Common myeloid progenitor, CD34-positive (primary cell): ENCODE measurements around the gene ZNF527.
"Not testable (repeated sequence)": the region's sequence is repeated elsewhere in the genome, so short reads cannot be mapped to it uniquely, and the experiment has no call there.

Experiments used
- CTCF ChIA-PET: fragments of 350-600 bp; sonication (Branson Sonifier 250); formaldehyde crosslinking; loops from one replicate; lab custom pipeline; 2021; ENCODE audit warnings: antibody characterized with exemption; lab: Charles Lee
- POLR2A ChIA-PET: fragments of 350-600 bp; sonication (Branson Sonifier 250); formaldehyde crosslinking; loops from one replicate; lab custom pipeline; 2021; ENCODE audit warnings: antibody characterized with exemption; lab: Charles Lee
- DNase-seq, 3 donors: peaks; one replicate each; pipeline versions ENCODE4 v3.0.0 to v3.0.0-alpha.2; 2013
- H3K27ac ChIP-seq, 2 experiments: 1 replicate in 1 of 2; 2 replicates in 1 of 2; pipeline ENCODE4 v1.7.0; 2013; ENCODE audit warnings: inconsistent platforms in 2 of 2, low read length in 2 of 2, mild to moderate bottlenecking in 2 of 2, low read depth in 1 of 2, moderate library complexity in 1 of 2; ENCODE audit not compliant: severe bottlenecking in 2 of 2, insufficient read depth in 1 of 2, poor library complexity in 1 of 2
- H3K27me3 ChIP-seq, 5 experiments: replicated peaks in 2 of 5; 1 replicate in 3 of 5; 2 replicates in 2 of 5; pipeline versions ENCODE4 v1.6.1 to v1.7.0; 2013; ENCODE audit warnings: low read length in 4 of 5, mild to moderate bottlenecking in 2 of 5, moderate library complexity in 2 of 5, inconsistent platforms in 1 of 5; ENCODE audit not compliant: insufficient read depth in 5 of 5, control insufficient read depth in 4 of 5
- H3K36me3 ChIP-seq, 4 experiments: 1 replicate in 2 of 4; 2 replicates in 2 of 4; pipeline versions ENCODE4 v1.6.1 to v1.7.0; 2013; ENCODE audit warnings: low read length in 3 of 4, control low read depth in 1 of 4, mild to moderate bottlenecking in 1 of 4; ENCODE audit not compliant: control insufficient read depth in 4 of 4, insufficient read depth in 4 of 4
- H3K4me1 ChIP-seq, 4 experiments: 1 replicate in 3 of 4; 2 replicates in 1 of 4; pipeline versions ENCODE4 v1.6.1 to v1.7.1; 2013; ENCODE audit warnings: low read length in 3 of 4, mild to moderate bottlenecking in 3 of 4, control low read depth in 1 of 4, inconsistent platforms in 1 of 4, moderate library complexity in 1 of 4; ENCODE audit not compliant: control insufficient read depth in 4 of 4, insufficient read depth in 4 of 4; ENCODE audit errors: control extremely low read depth in 1 of 4
- H3K4me3 ChIP-seq, 7 experiments: 1 replicate in 4 of 7; 2 replicates in 3 of 7; pipeline versions ENCODE4 v1.5.1 to v1.7.0; 2013; ENCODE audit warnings: mild to moderate bottlenecking in 7 of 7, low read length in 6 of 7, moderate library complexity in 6 of 7, inconsistent platforms in 2 of 7, low read depth in 2 of 7, control low read depth in 1 of 7; ENCODE audit not compliant: insufficient read depth in 4 of 7, control insufficient read depth in 1 of 7; ENCODE audit errors: extremely low read depth in 1 of 7
- H3K9me3 ChIP-seq, 5 experiments: 1 replicate in 4 of 5; 2 replicates in 1 of 5; pipeline versions ENCODE4 v1.6.1 to v1.7.1; 2013; ENCODE audit warnings: low read length in 4 of 5, mild to moderate bottlenecking in 2 of 5, inconsistent platforms in 1 of 5, low read depth in 1 of 5, moderate library complexity in 1 of 5; ENCODE audit not compliant: control insufficient read depth in 4 of 5, insufficient read depth in 2 of 5; ENCODE audit errors: control extremely low read depth in 1 of 5
- WGBS: methylation state at CpG from one replicate; pipeline ENCODE4 v1.1.5; 2013; ENCODE audit not compliant: insufficient coverage; 5-methylcytosine and 5-hydroxymethylcytosine counted together

Gene ZNF527

GRCh38 chr19:37389234-37389633 lies 18.3 kb downstream of the ZNF527 start:
- Histone ChIP-seq H3K36me3 (peaks cover 13 to 52% (median 32%) of the 10 kb centered on the region in 4 experiments), H3K9me3 (peaks cover 15 to 80% (median 48%) of the 10 kb centered on the region in 5 experiments), H3K4me3 (no peak overlapping the region), H3K27me3 (no peaks in the 10 kb centered on the region), H3K27ac (no peak overlapping the region), H3K4me1 (no peaks in the 10 kb centered on the region)
- ChIA-PET POLR2A (no interaction called here), CTCF (no interaction called here)
- DNase-seq: no peak
- 100% methylated on average over 2 of the region's 4 CpGs for WGBS

GRCh38 chr19:37391399-37391798 lies 20.5 kb downstream of the ZNF527 start:
- CTCF ChIA-PET, DNase-seq, H3K4me3 ChIP-seq, H3K27ac ChIP-seq, H3K4me1 ChIP-seq, H3K27me3 ChIP-seq: not testable (repeated sequence)
- POLR2A ChIA-PET: interaction anchor here (0.6 kb wide), 1 partner anchor 342 kb away, joined by 4 read pairs; no protein-coding TSS in a partner anchor
- peaks cover 9 to 30% (median 21%) of the 10 kb centered on the region in 4 experiments for H3K36me3 ChIP-seq
- WGBS: 100% methylated on average over 1 of the region's 6 CpGs
- H3K9me3 ChIP-seq: peaks cover 17 to 72% (median 41%) of the 10 kb centered on the region in 5 experiments

GRCh38 chr19:37401078-37401477 lies 30.2 kb downstream of the ZNF527 start:
- Histone ChIP-seq H3K27ac (no peak overlapping the region), H3K27me3 (no peaks in the 10 kb centered on the region), H3K9me3 (peaks cover 11 to 54% (median 36%) of the 10 kb centered on the region in 5 experiments), H3K4me3 (no peak overlapping the region), H3K36me3 (no peaks in the 10 kb centered on the region), H3K4me1 (no peaks in the 10 kb centered on the region)
- no CpG with 5 or more reads among the region's 1 CpG for WGBS
- ChIA-PET CTCF (no interaction called here), POLR2A (no interaction called here)
- no peak for DNase-seq

GRCh38 chr19:37403403-37403802 lies 32.5 kb downstream of the ZNF527 start:
- H3K4me3 ChIP-seq: no peak overlapping the region
- H3K9me3 ChIP-seq: peaks cover 10 to 59% (median 45%) of the 10 kb centered on the region in 5 experiments
- H3K36me3 ChIP-seq: no peaks in the 10 kb centered on the region
- WGBS: 49% methylated on average over 33 of the region's 34 CpGs
- no peak for DNase-seq
- CTCF ChIA-PET: interaction anchor here (1.0 kb wide), 1 partner anchor 33 kb away, joined by 3 read pairs; the partner anchor contains the start of gene ZNF527
- no peaks in the 10 kb centered on the region for H3K4me1 ChIP-seq
- POLR2A ChIA-PET: no interaction called here
- H3K27me3 ChIP-seq: no peaks in the 10 kb centered on the region
- H3K27ac ChIP-seq: no peak overlapping the region

GRCh38 chr19:37406140-37406846 lies 35.4 kb downstream of the ZNF527 start:
- not testable (repeated sequence) for DNase-seq, H3K4me3 ChIP-seq, H3K4me1 ChIP-seq, H3K36me3 ChIP-seq, H3K27ac ChIP-seq, H3K27me3 ChIP-seq
- CTCF ChIA-PET: interaction anchor here (0.6 kb wide), 1 partner anchor 11 kb away, joined by 3 read pairs; no protein-coding TSS in a partner anchor
- POLR2A ChIA-PET: interaction anchor here (0.6 kb wide), 1 partner anchor 1064 kb away, joined by 3 read pairs; no protein-coding TSS in a partner anchor
- peaks cover 11 to 68% (median 47%) of the 10 kb centered on the region in 5 experiments for H3K9me3 ChIP-seq
- WGBS: 100% methylated on average over 1 of the region's 6 CpGs

DNA sequence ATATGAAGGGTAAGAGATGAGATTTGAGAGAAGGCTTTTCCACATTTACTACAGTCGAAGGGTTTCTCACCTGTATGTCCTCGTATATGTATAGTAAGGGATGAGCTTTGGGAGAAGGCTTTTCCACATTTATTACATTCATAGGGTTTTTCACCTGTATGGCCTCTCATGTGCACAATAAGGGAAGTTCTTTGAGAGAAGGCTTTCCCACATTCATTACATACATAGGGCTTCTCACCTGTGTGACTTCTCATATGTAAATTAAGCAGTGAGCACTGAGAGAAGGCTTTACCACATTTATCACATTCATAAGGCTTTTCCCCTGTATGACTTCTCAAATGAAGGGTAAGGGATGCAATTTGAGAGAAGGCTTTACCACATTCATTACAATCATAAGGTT lies 41.8 kb downstream of the ZNF527 start:
- WGBS: no CpG with 5 or more reads among the region's 2 CpGs
- H3K9me3 ChIP-seq: peaks cover 24 to 88% (median 41%) of the 10 kb centered on the region in 5 experiments
- H3K27ac ChIP-seq: no peak overlapping the region
- peaks cover 11 to 34% (median 17%) of the 10 kb centered on the region in 4 experiments for H3K36me3 ChIP-seq
- ChIA-PET POLR2A (no interaction called here), CTCF (no interaction called here)
- H3K4me3 ChIP-seq: no peak overlapping the region
- no peaks in the 10 kb centered on the region for H3K27me3 ChIP-seq
- no peak for DNase-seq
- H3K4me1 ChIP-seq: no peaks in the 10 kb centered on the region
